Esophagus squamous epithelium (tissue), 4 donors: ENCODE results near the gene DPYSL5.

ENCODE experiments used
- CTCF ChIP-seq, 6 experiments: fragments of 450-650 bp in 4 of 6; fragments of 200-600 bp in 2 of 6; sonication (generic) in 2 of 6; IDR thresholded peaks; one replicate each; pipeline ENCODE4 v1.5.1; 2016 to 2019; ENCODE audit warnings: antibody characterized with exemption in 6 of 6, mild to moderate bottlenecking in 4 of 6, moderate library complexity in 4 of 6
- POLR2A ChIP-seq, 4 donors: fragments of 450-650 bp; IDR thresholded peaks; one replicate each; pipeline ENCODE4 v1.6.1; 2017; ENCODE audit warnings: antibody characterized with exemption in 4 of 4, mild to moderate bottlenecking in 4 of 4, moderate library complexity in 3 of 4

- no peak for TF ChIP-seq CTCF (IDR thresholded peaks at IDR 0.05)
- no peak for TF ChIP-seq POLR2A (IDR thresholded peaks at IDR 0.05)
These were observed 145.8 kb downstream of the DPYSL5 start for GRCh38 chr2:26993768-26994167.
